ENCODE data around the gene USP7. TPM values are rescaled to one million over a fixed set of nuclear protein-coding genes. Genes with fewer than 3 reads are reported as not detected.

USP7 gene
- polyA plus RNA-seq, 1 donor (not counting 4 experiments of a cell fraction or from before 2014, with no cell fraction given): 63.4 TPM

- Histone ChIP-seq H2AFZ (ENCODE audit: control insufficient read depth, low read length) (no peak overlapping the region), H4K20me1 (ENCODE audit: control insufficient read depth, extremely low read depth, insufficient read depth, low read length) (peaks cover 63% of the 10 kb centered on the region), H3K27me3 (ENCODE audit: control insufficient read depth, extremely low read depth, insufficient read depth, low read length) (no peaks in the 10 kb centered on the region), H3K4me1 (ENCODE audit: control insufficient read depth, extremely low read depth, insufficient read depth, low read length) (peaks cover 38% of the 10 kb centered on the region), H3K9me3 (ENCODE audit: control insufficient read depth, low read depth, low read length) (no peaks in the 10 kb centered on the region), H3K4me3 (ENCODE audit: control insufficient read depth in 2 of 3, extremely low read depth in 1 of 3, insufficient read depth in 2 of 3, low read depth in 1 of 3, low read length in 3 of 3) (no peak overlapping the region), H3K27ac (ENCODE audit: control insufficient read depth, insufficient read depth, low read length) (no peak overlapping the region), H3K9ac (ENCODE audit: control insufficient read depth, extremely low read depth, insufficient read depth, low read length) (no peak overlapping the region), H3K9me1 (ENCODE audit: control insufficient read depth, extremely low read depth, insufficient read depth, low read length) (peaks cover 18% of the 10 kb centered on the region), H3K79me2 (ENCODE audit: control insufficient read depth, insufficient read depth, low read length) (peaks cover 95% of the 10 kb centered on the region), H3K4me2 (ENCODE audit: control insufficient read depth, extremely low read depth, insufficient read depth, low read depth, low read length) (no peak overlapping the region), H3K36me3 (ENCODE audit: control insufficient read depth in 2 of 2, extremely low read depth in 1 of 2, insufficient read depth in 2 of 2, low read length in 2 of 2) (no peaks in the 10 kb centered on the region)
- TF ChIP-seq CTCF (optimal IDR thresholded peaks at IDR 0.05 in 1 of 3, IDR thresholded peaks at IDR 0.05 in 1 of 3, conservative IDR thresholded peaks at IDR 0.05 in 1 of 3; ENCODE audit: extremely low read depth in 1 of 3, insufficient read depth in 2 of 3, low read length in 3 of 3) (no peak), EZH2 (IDR thresholded peaks at IDR 0.05; ENCODE audit: low read length) (no peak)
- dilution Hi-C loops (cut with MboI; ENCODE audit: extremely low pct_ligation_motif_present, low sequenced_read_pairs): no loop called here
- FAIRE-seq: no peak
- DNase-seq (ENCODE audit: low read depth, low spot score): no peak
Measured at GRCh38 chr16:8955828-8956227, 7.9 kb downstream of the USP7 start.

- peaks cover 95% of the 10 kb centered on the region for H3K79me2 ChIP-seq (ENCODE audit: control insufficient read depth, insufficient read depth, low read length)
- no peak overlapping the region for H3K27ac ChIP-seq (ENCODE audit: control insufficient read depth, insufficient read depth, low read length)
- no peak overlapping the region for H2AFZ ChIP-seq (ENCODE audit: control insufficient read depth, low read length)
- peaks cover 11% of the 10 kb centered on the region for H3K9me1 ChIP-seq (ENCODE audit: control insufficient read depth, extremely low read depth, insufficient read depth, low read length)
- no peaks in the 10 kb centered on the region for H3K27me3 ChIP-seq (ENCODE audit: control insufficient read depth, extremely low read depth, insufficient read depth, low read length)
- no peak for DNase-seq (ENCODE audit: low read depth, low spot score)
- no peaks in the 10 kb centered on the region for H3K9me3 ChIP-seq (ENCODE audit: control insufficient read depth, low read depth, low read length)
- no peak for FAIRE-seq
- TF ChIP-seq EZH2 (IDR thresholded peaks at IDR 0.05; ENCODE audit: low read length): no peak
- no peak for TF ChIP-seq CTCF (optimal IDR thresholded peaks at IDR 0.05 in 1 of 3, IDR thresholded peaks at IDR 0.05 in 1 of 3, conservative IDR thresholded peaks at IDR 0.05 in 1 of 3; ENCODE audit: extremely low read depth in 1 of 3, insufficient read depth in 2 of 3, low read length in 3 of 3)
- H3K4me1 ChIP-seq (ENCODE audit: control insufficient read depth, extremely low read depth, insufficient read depth, low read length): peaks cover 12% of the 10 kb centered on the region
- no peak overlapping the region for H3K4me3 ChIP-seq (ENCODE audit: control insufficient read depth in 2 of 3, extremely low read depth in 1 of 3, insufficient read depth in 2 of 3, low read depth in 1 of 3, low read length in 3 of 3)
- H3K9ac ChIP-seq (ENCODE audit: control insufficient read depth, extremely low read depth, insufficient read depth, low read length): no peak overlapping the region
- peaks cover 0 to 2% of the 10 kb centered on the region in 2 experiments for H3K36me3 ChIP-seq (ENCODE audit: control insufficient read depth in 2 of 2, extremely low read depth in 1 of 2, insufficient read depth in 2 of 2, low read length in 2 of 2)
- peaks cover 63% of the 10 kb centered on the region for H4K20me1 ChIP-seq (ENCODE audit: control insufficient read depth, extremely low read depth, insufficient read depth, low read length)
- dilution Hi-C loops (cut with MboI; ENCODE audit: extremely low pct_ligation_motif_present, low sequenced_read_pairs): no loop called here
- H3K4me2 ChIP-seq (ENCODE audit: control insufficient read depth, extremely low read depth, insufficient read depth, low read depth, low read length): no peak overlapping the region
Measured at GRCh38 chr16:8953064-8953463, 10.6 kb downstream of the USP7 start.
